Iris pigment epithelial cell (primary cell): ENCODE results near the gene MYOZ1.
"Not testable (repeated sequence)": the region's sequence is repeated elsewhere in the genome, so short reads cannot be mapped to it uniquely, and the experiment has no call there.

Source experiments
- DNase-seq: peaks from one replicate; pipeline ENCODE4 v3.0.0-alpha.2; 2011; ENCODE audit warnings: low read depth

Gene MYOZ1

DNA sequence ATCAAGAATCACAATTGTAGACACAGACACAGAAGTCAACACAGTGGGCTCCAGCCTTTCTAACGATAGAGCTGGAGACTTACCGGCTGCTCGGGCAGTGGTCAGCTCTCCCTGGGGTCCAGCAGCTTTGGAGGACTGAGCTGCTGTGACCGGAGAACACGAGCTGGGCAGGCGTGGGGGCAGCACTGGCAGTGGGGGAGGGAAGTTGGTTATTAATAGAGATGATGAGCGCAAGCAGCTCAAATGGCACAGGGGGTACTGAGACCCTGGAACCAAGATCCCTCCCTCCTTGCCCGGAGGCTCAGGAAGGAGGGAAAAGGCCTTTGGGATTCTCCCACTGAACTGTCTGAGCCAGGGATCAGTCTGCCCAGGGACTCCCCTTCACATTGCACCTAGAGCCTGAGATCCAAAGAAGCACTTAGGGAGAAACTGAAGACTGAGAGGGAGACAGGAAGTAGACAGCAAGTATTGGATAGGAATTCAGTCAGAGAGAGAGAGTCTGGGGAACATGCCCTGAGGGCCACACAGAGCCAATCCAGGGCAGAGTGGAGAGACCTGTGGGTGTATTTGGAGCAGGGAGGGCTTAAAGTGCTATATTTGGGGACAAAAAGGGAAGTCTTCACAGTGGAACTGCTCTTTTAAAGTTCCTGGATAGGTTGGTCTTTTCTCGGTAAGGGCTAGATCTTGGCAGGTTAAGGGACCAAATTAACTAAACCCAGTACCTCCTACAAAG lies at the start of gene MYOZ1:
TSS of gene MYOZ1 (minus strand) at position 147 of the 733 bp plus-strand sequence. CDS start 1,457 bp downstream, outside the sequence.
- DNase-seq, result peak; percentile 40

- DNase-seq, result not testable (repeated sequence)
Observed at GRCh38 chr10:73690755-73691154, 49.5 kb upstream of the MYOZ1 start.

- DNase-seq, result not testable (repeated sequence)
Observed at GRCh38 chr10:73689596-73689995, 48.3 kb upstream of the MYOZ1 start.

GRCh38 chr10:73687641-73688040 lies 46.4 kb upstream of the MYOZ1 start:
- DNase-seq, result not testable (repeated sequence)

GRCh38 chr10:73674546-73674945 lies 33.3 kb upstream of the MYOZ1 start:
- not testable (repeated sequence) for DNase-seq

- not testable (repeated sequence) for DNase-seq
Observed at GRCh38 chr10:73668378-73668777, 27.1 kb upstream of the MYOZ1 start.

DNA sequence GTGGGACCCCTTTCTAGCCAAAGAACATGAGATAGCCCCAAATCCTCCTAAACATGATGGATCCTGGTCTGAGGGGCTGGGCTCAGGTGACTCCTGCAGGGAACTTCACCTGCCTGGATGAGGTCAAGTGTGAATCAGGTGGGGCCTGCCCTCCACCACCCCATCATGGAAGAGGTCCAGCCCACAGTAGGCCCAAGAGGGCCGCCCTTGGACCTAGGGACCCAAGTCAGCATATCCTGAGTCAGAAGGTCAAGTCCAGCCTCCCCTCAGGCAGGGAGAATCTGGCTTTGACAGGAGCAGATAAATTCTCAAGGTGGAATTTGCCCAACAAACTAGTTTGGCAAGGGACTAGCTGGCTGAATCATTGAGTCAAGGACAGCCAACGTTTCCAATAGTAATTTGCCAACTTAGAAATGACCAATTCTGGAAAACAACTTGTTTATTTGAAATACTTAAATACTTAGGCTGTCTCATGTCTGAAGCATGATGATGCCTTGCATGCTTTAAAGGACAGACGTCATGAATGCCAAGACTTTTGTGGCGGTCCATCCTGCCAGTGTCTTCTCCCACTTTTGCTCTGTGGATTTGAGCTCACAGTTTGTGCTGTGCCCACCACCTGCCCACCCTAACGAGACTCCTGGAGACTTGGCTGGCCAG lies 25.0 kb upstream of the MYOZ1 start:
- peak; percentile 51 for DNase-seq

DNA sequence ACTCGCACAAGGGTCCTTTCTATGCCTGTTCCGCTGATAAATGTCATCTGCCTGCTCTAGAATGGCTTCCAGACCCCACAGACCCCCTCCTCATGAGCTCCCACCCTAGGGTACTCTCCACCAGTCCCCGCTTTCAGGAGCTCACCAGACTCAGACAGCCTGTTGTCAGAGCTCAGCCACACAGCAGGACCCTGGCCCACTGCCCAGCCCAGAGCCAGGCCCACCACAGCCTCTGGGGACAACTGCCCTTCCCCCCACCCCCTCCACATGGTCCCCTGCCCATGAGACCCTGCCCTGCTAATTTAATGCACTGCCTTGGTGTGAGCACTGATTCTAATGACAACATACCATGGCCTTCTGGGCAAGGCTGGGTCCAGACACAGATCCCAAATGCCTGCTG lies 24.3 kb upstream of the MYOZ1 start:
- not testable (repeated sequence) for DNase-seq

DNA sequence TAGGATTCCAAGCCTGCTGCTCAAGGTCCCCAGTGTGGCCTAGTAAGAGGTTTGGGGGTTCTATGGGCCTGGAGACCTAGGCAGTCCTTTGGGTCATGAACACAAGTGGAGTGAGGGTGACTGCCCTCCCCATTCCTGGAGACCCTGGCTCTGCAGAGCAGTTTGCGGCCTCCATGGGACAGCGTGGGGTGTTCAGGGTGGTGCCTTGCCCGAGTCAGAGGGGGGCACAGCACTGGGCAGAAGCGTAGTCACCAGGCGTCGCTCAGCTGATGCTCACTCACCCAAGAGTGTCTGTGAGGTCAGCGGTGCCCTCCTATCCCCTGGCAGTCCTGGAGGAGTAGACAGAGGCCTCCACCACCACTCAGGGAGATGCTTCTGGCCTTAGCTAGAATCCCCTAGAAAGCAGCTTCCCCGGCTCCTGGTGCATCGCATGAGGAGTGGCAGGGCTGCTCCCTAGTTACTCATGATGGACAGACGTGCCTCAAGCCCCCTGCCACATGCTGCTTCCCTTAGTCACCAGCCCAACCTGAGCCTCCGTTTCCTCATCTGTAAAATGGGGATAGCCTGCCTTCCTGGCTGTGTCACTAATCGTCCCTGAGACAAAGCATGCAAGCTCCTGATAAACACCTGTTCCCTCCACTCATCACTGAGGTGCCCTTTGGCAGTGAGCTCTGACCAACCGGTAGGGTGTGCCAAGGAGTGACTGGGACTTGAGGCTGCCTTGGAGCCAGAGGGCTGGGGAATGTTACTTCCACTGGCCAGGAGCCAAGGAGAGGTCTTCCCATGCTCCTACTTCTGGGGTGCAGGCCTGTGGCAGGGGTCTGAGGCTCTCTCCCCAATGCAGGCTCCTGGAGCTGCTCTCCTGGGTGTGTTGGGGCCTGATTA lies 23.1 kb upstream of the MYOZ1 start:
- DNase-seq, result not testable (repeated sequence)

DNA sequence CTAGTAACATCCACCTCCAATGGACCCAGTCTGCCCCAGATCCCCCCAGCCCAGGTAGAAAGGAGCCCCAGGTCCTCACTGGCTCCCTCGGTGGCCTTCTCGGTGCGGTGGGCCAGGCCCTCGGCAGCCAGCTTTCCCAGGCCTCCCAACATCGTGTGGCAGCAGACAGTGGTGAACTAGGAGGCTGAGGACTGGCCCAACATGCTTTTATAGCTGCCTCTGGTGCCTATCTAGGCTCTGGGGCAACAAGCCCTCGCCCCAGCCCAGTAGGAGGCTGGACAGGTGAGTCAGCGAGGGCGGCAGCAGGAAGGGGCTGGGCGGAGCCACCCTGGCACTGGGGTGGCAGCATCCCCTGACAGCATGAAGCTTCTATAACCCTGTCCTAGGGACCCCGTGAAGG lies 22.3 kb upstream of the MYOZ1 start:
- not testable (repeated sequence) for DNase-seq

GRCh38 chr10:73662705-73663104 lies 21.4 kb upstream of the MYOZ1 start:
- DNase-seq, result peak; percentile 24

GRCh38 chr10:73655990-73656298 lies 14.7 kb upstream of the MYOZ1 start, which contains the start of gene SYNPO2L:
Gene SYNPO2L (minus strand): TSS chr10:73656029. CDS start chr10:73655922, 107 bp downstream.
- DNase-seq, result no peak

DNA sequence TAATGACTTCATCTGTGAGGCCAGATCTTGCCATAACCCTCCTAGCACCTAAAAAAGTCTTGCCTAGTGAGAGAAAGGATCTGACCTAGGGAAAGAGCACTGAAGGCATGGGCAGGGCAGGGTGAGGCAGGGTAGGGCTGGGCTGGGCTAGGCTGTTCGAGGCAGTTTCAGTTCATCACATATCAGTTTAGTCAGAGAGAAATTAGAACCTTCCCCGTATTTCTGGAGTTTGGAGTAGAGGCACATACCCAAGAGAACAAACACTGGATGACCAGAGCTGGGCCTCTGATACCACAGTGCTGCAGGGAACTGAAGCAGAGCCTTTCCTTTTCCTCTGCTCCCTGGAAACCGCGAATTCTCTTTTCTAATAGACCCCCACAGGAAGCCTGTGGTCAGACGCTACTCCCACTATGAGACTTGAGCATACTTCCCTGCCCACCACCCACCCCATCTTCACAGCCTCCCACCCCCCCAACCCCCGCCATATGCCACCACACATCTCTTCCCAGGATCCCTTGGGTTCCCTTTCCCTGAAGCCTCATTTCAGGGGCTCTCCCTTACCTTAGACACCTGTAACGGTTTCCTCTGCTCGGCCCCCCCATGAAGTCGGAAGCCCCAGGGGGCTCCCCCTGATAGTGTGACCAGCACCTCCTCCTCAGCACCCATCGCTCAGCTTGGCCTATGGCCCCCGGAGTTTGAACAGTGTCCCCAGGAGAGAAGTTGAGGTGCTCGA lies 14.1 kb upstream of the MYOZ1 start:
- no peak for DNase-seq

DNA sequence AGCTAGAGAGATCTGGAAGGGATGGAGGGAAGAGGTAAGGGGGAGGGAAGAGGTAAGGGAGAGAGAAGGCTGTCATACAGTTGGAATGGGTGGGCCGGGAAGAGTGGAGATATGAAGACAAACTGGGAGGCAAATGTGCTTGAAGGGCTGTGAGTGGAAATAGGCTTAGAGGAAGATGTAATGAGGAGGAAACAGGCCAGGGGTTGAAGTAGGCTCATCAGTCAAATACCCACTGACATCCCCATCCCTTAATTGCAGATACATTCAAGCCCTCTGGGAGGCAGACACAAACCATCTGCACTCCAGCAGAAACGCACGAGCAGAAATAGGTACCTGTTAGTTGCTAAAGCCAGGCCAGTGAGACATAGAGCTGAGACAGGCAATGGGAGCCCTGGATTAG lies 12.4 kb upstream of the MYOZ1 start:
- peak; percentile 69 for DNase-seq

- no peak for DNase-seq
Observed at GRCh38 chr10:73653195-73653594, 11.9 kb upstream of the MYOZ1 start.

- DNase-seq, result peak; percentile 77
Observed at GRCh38 chr10:73650537-73651331, 9.5 kb upstream of the MYOZ1 start.

GRCh38 chr10:73649876-73650536 lies 8.7 kb upstream of the MYOZ1 start:
- no peak for DNase-seq

DNA sequence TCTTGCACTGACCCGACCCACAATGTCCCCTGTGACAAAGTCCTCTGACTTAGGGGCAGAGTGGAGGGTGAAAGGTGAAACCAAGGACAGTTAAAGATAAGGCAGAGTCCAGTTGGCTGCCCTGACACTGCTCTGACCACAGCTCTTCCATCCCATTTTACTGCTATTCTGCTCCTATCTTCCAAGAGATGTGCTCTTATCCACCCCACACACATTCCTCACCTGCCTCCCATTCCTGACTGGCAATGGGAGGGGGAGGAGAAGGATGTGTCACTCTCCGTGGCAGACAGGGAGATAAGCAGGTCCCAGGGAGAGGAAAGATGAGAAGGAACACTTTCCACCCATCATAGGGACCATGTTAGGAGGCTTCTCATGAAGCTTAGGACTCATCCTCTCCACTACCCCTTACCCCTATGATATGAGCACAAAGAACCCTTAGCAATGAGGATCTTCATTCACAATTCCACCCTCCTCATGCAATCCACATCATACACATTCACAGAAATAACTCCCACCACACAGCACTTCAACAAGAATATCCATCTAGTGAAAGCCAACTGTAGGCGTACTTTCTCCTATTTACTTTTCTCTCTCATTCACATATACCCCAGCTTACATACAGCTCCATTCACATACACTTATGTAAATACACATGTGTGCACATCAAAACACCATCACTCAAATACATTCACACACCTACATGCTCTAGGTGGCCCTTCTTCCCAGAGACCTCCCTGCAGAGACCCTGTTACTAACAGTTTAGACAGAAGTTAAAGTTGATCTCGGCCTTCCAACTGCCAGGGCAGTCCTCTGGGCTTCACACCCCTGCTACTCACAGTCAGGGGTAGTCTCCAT lies 7.9 kb upstream of the MYOZ1 start:
- DNase-seq, result no peak

GRCh38 chr10:73647875-73648651 lies 6.8 kb upstream of the MYOZ1 start:
- no peak for DNase-seq
